GM21528 (cell line): Measurements from ENCODE around the gene COQ5.

Experiments
- ATAC-seq: cut with Tn5 transposase; IDR thresholded peaks from one replicate; pipeline ENCODE4 v1.9.1; 2021; ENCODE audit warnings: mild to moderate bottlenecking, moderate library complexity; ENCODE audit not compliant: unreplicated experiment, low FRiP score

COQ5 gene

GRCh38 chr12:120485961-120486881 is 42.7 kb downstream of the COQ5 start:
- ATAC-seq = no peak

GRCh38 chr12:120483621-120484020 is 45.3 kb downstream of the COQ5 start:
- no peak for ATAC-seq

GRCh38 chr12:120481022-120481767 is 47.8 kb downstream of the COQ5 start:
- no peak for ATAC-seq

GRCh38 chr12:120480211-120480610 is 48.7 kb downstream of the COQ5 start:
- no peak for ATAC-seq

- ATAC-seq = no peak
These were observed 49.5 kb downstream of the COQ5 start for GRCh38 chr12:120479458-120479857.

GRCh38 chr12:120475643-120476042 is 53.3 kb downstream of the COQ5 start:
- no peak for ATAC-seq

GRCh38 chr12:120474616-120474960 is 54.4 kb downstream of the COQ5 start:
- ATAC-seq = no peak

GRCh38 chr12:120473807-120474615 is 54.9 kb downstream of the COQ5 start:
- ATAC-seq = no peak

- ATAC-seq = no peak
These were observed 56.4 kb downstream of the COQ5 start for GRCh38 chr12:120472521-120472920.

- peak; percentile 20 for ATAC-seq
These were observed 58.7 kb downstream of the COQ5 start for GRCh38 chr12:120470150-120470784.

GRCh38 chr12:120469450-120470149 is 59.4 kb downstream of the COQ5 start, which contains the start of gene SRSF9:
Gene SRSF9, minus strand, starts transcription at chr12:120469748. Its CDS starts 139 bp downstream, at chr12:120469609.
- peak; percentile 88 for ATAC-seq

- ATAC-seq = peak; percentile 30
These were observed 60.0 kb downstream of the COQ5 start for GRCh38 chr12:120468821-120469449.

GRCh38 chr12:120468325-120468820 is 60.6 kb downstream of the COQ5 start:
- ATAC-seq = peak; percentile 9

- no peak for ATAC-seq
These were observed 61.5 kb downstream of the COQ5 start for GRCh38 chr12:120467439-120467838.

GRCh38 chr12:120466560-120467315 is 62.2 kb downstream of the COQ5 start:
- no peak for ATAC-seq

- ATAC-seq = no peak
These were observed 63.2 kb downstream of the COQ5 start for GRCh38 chr12:120465756-120466155.

GRCh38 chr12:120463712-120464111 is 65.2 kb downstream of the COQ5 start:
- no peak for ATAC-seq

GRCh38 chr12:120462099-120462640 is 66.8 kb downstream of the COQ5 start:
- ATAC-seq = no peak
